Kidney capillary endothelial cell (primary cell): ENCODE measurements around the gene DPEP1.

Experiments used
- DNase-seq: peaks from one replicate; pipeline ENCODE4 v3.0.0-alpha.2; 2018; ENCODE audit warnings: low spot score

Gene DPEP1

GRCh38 chr16:89599451-89599858, 14.0 kb upstream of the DPEP1 start:
- no peak for DNase-seq

GRCh38 chr16:89599902-89600301, 13.5 kb upstream of the DPEP1 start:
- DNase-seq = no peak

DNA sequence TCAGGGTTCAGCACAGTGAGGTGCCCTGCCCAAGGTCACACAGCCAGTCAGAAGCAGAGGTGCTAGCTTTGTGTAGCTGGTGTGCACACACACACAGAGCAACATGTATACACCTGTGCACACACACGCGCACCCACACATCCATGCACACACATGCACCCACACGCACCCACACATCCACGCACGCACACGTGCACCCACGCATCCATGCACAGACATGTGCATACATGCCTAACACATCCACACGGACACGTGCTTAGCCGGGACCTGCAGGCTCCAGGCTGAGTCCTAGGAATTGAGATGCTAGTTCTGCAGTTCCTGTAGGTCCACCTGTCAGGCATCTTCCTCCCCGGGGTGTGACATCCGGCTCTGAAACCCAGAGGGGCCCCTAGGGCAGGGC, 13.0 kb upstream of the DPEP1 start:
- no peak for DNase-seq

- no peak for DNase-seq
Observed at GRCh38 chr16:89600956-89601355, 12.5 kb upstream of the DPEP1 start.

GRCh38 chr16:89601906-89602272, 11.6 kb upstream of the DPEP1 start:
- no peak for DNase-seq

GRCh38 chr16:89602273-89602951, 11.0 kb upstream of the DPEP1 start:
- DNase-seq = peak; percentile 86

DNA sequence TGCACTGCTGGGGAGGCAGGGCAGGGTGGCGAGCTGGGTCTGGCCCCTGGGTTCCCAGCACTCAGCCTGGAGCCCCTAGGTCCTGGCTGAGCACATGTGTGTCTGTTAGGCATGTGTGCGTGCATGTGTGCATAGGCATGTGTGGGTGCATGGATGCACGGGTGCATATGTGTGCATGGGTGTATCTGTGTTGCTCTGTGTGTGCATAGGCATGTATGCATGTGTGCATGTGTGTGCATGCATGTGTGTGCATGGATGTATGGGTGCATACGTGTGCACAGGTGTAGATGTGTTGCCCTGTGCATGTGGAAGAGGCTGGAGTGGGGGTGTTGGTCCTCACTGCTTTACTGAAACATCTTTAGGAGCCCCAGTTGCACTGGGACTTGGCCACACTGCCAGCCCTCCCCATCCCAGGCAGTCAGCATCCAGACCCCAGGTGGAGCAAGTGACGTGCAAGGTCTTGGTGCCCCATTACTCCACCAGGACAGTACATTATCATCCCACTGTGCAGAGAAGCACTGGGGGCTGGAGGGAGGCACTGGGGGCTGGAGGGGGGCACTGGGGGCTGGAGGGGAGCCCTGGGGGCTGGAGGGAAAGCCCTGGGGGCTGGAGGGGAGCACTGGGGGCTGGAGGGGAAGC, 10.4 kb upstream of the DPEP1 start:
- DNase-seq = no peak

- DNase-seq = no peak
Observed at GRCh38 chr16:89604764-89605163, 8.7 kb upstream of the DPEP1 start.

DNA sequence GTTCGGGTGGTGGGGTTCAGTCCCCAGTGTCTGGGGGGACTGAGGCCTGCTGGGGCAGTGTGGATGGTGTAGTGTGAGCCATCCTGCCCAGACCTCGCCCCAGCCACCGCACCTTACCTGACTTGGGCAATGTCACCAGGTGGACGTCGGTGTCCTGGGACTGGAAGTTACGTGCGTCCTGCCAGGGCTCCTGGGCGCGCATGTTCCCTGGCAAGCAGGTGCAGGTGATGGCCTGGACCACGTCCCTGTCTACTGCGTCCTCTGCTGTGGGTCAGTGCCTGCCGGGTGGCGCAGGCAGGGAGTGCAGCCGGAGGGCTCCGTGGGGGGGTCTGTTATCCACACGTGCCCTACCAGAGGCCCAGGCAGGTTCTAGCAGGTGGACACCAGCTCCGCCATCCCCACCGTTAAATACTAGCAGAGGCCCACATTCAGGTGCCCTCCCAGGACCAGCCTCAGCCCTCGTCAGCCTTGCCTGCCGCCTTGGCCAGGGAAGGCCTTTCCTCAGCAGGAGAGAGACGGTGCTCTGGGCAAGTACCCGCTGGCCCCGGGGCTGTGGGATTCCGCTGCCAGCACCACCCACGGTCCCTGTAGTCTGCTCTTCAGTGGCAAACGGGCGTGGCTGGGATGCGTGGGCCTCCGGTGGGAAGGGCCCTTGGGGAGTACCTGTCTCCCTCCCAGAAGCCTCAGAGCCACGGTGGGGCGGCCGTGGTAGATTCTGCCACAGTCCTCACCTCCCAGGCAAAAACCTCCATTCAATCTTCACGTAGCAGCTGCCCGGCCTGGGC, 8.1 kb upstream of the DPEP1 start:
- no peak for DNase-seq

DNA sequence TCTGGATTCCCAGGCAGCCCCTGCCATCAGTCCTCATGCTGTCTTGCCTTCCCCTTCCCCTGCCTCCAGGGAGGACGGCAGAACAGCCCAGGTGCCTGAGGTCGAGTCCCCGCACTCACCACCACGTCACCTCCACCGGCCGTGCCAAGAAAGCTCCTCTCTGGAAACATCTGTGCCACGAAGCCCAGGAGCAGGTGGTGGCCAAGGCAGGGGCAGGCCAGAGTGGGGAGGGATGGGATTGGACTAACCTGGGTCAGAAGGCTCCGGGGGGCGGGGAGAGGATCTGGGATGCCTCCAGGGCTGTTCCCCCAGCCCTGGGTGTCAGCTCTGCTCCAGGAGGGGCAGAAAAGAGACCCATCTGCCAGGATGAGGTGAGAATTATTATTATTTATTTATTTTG, 7.4 kb upstream of the DPEP1 start:
- no peak for DNase-seq

DNA sequence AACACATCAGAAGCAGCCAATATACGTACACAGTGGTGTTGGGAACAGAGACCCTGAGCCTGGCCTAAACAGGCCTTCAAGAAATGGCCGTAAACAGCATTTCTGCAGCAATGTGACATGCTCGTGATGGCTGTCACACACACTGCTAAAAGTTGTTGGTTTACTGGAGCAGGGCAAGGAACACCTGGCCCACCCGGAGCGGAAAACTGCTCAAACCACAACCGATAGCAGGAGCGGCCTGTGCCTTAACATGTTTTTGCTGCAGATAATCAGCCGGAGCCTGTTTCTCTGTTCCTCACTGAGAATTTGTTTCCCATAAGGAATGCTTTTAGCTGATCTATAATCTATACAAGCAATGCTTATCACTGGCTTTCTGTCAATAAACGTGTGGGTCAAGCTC, 6.0 kb upstream of the DPEP1 start:
- no peak for DNase-seq

DNA sequence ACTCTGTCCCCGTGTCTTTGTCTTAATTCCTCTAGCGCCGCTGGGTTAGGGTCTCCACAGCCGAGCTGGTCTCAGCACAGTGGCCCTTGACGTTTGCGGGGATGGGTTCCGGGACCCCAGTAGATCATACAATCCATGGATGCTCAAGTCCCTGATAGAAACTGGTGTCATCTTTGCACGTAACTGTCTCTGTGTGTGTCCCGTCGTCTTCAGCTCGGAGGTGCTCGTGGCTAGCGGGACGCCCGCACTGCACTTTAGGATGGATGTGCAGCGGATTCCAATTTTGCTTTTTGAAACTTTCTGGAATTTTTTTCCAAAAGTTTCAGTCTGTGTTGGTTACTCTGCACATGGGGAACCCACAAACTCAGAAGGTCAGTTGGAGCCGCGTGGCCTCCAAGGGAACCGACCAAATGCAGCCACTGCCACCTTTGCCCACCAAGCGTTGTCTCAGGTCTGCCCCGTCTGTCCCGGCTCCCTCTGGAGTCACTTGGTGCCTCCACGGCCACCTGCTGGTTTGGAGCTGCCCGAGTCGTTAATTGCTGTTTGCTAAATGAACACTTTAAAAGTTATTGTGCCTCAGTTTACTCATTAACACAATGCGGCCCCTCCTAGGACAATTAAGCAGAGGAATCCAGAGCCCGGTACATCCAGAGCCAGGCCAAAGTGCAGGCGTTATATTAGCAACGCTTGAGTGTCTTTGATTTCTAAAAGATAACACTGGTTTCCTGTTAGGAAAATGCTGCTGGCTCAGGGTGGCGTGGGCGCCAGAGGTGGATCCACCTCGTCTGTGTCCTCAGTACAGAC, 5.3 kb upstream of the DPEP1 start:
- DNase-seq = no peak

- DNase-seq = no peak
Observed at GRCh38 chr16:89610108-89610453, 3.4 kb upstream of the DPEP1 start.

- DNase-seq = no peak
Observed at GRCh38 chr16:89612415-89613166, 851 bp upstream of the DPEP1 start.

DNA sequence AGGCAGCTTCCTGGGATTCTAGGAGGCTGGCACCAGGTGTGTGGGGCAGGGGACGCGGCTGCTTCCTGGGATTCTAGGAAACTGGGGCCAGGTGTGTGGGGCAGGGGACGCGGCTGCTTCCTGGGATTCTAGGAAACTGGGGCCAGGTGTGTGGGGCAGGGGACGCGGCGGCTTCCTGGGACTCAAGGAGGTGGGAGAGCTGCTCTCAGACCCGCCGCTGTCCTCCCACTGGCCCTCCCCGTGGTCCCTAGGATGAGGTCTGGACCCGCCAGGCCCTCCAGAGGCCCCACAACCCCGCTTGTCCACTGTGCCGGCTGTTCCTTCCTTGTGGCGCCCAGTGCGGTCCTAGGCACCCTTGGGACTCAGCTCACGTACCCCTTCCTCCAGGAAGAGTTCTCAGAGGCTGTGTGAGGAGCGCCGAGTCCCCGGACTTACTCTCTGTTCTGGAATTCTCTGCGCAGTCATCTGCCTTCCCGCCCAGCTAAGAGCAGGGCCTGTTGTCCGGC, 565 bp downstream of the DPEP1 start:
- no peak for DNase-seq

GRCh38 chr16:89615176-89615575, 1.7 kb downstream of the DPEP1 start:
- DNase-seq = no peak

- no peak for DNase-seq
Observed at GRCh38 chr16:89615596-89616090, 2.2 kb downstream of the DPEP1 start.

GRCh38 chr16:89616623-89617022, 3.2 kb downstream of the DPEP1 start:
- DNase-seq = no peak

GRCh38 chr16:89617036-89617435, 3.6 kb downstream of the DPEP1 start:
- no peak for DNase-seq

GRCh38 chr16:89618109-89618998, 4.9 kb downstream of the DPEP1 start:
- no peak for DNase-seq
